ENCODE data around the gene DTHD1. TPM values are rescaled to one million over a fixed set of nuclear protein-coding genes. Genes with fewer than 3 reads are reported as not detected.

DTHD1 gene
- total RNA-seq, 1 experiment from 2014 or later, result not detected

DNA sequence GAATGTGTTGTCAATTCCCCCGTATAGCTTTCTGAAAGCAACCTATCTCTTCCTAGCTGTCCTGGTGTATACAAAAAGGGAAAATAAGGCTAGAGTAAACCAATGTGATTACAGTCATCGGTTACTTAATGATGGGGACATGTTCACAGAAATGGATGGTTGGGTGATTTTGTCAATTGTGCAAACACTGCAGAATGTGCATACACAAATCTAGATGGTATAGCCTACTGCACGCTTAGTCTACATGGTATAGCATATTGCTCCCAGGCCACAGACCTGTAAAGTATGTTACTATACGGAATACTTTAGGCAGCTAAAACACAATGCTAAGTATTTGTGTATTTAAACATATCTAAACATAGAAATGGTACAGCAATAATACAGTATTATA lies 5.1 kb downstream of the DTHD1 start:
- no peaks in the 10 kb centered on the region for H3K9me2 ChIP-seq (ENCODE audit: insufficient read depth)
- ChIA-PET CTCF (no interaction called here), POLR2A (interaction anchor here (0.9 kb wide), 1 partner anchor 10 kb away, joined by 3 read pairs; no protein-coding TSS in a partner anchor), RAD21 (ENCODE audit: low non-redundant PET in 1 of 2, low total read pairs in 2 of 2, uncharacterized antibody in 2 of 2, unreplicated experiment in 2 of 2) (no interaction called here)
- H3K27me3 ChIP-seq (ENCODE audit: insufficient read depth, low read length), result no peaks in the 10 kb centered on the region
- peak overlapping the region; percentile 10; the same call in 1 of the 2 replicates for H3K4me2 ChIP-seq (ENCODE audit: low read length)
- DNase-seq (ENCODE audit: low read depth, low spot score) (no peak), ATAC-seq (no peak)
- no TSS peak for BruUV-seq (replicated peaks)
- no peaks in the 10 kb centered on the region for H3K9me3 ChIP-seq (ENCODE audit: control insufficient read depth in 1 of 2, insufficient read depth in 1 of 2, low read depth in 1 of 2, low read length in 2 of 2)
- H3K9ac ChIP-seq (ENCODE audit: low read length), result no peak overlapping the region
- peaks cover 0 to 8% of the 10 kb centered on the region in 2 experiments; a peak in 2 of 4 replicates for H3K4me1 ChIP-seq (ENCODE audit: control insufficient read depth in 1 of 2, insufficient read depth in 2 of 2, low read length in 2 of 2)
- no peaks in the 10 kb centered on the region for H3K36me3 ChIP-seq (ENCODE audit: control insufficient read depth in 1 of 2, insufficient read depth in 2 of 2, low read length in 2 of 2)
- TF ChIP-seq POLR2A (IDR thresholded peaks at IDR 0.05; ENCODE audit: borderline replicate concordance, extremely low read depth, insufficient read depth, insufficient read length), result no peak
- no peak for TF ChIP-seq MAX (IDR thresholded peaks at IDR 0.05)
- TF ChIP-seq, protein P1, sequence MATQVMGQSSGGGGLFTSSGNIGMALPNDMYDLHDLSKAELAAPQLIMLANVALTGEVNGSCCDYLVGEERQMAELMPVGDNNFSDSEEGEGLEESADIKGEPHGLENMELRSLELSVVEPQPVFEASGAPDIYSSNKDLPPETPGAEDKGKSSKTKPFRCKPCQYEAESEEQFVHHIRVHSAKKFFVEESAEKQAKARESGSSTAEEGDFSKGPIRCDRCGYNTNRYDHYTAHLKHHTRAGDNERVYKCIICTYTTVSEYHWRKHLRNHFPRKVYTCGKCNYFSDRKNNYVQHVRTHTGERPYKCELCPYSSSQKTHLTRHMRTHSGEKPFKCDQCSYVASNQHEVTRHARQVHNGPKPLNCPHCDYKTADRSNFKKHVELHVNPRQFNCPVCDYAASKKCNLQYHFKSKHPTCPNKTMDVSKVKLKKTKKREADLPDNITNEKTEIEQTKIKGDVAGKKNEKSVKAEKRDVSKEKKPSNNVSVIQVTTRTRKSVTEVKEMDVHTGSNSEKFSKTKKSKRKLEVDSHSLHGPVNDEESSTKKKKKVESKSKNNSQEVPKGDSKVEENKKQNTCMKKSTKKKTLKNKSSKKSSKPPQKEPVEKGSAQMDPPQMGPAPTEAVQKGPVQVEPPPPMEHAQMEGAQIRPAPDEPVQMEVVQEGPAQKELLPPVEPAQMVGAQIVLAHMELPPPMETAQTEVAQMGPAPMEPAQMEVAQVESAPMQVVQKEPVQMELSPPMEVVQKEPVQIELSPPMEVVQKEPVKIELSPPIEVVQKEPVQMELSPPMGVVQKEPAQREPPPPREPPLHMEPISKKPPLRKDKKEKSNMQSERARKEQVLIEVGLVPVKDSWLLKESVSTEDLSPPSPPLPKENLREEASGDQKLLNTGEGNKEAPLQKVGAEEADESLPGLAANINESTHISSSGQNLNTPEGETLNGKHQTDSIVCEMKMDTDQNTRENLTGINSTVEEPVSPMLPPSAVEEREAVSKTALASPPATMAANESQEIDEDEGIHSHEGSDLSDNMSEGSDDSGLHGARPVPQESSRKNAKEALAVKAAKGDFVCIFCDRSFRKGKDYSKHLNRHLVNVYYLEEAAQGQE (IDR thresholded peaks at IDR 0.05; ENCODE audit: low read depth), result no peak
- TF ChIP-seq EZH2phosphoT487 (IDR thresholded peaks at IDR 0.05; ENCODE audit: borderline replicate concordance), result no peak
- TF ChIP-seq EGR1 (IDR thresholded peaks at IDR 0.05; ENCODE audit: low read depth), result no peak
- TF ChIP-seq RAD21 (IDR thresholded peaks at IDR 0.05; ENCODE audit: low read depth), result no peak
- no peak for TF ChIP-seq ZFX (IDR thresholded peaks at IDR 0.05)
- TF ChIP-seq TCF7L2 (IDR thresholded peaks at IDR 0.05; ENCODE audit: borderline replicate concordance, extremely low read depth, insufficient read depth, insufficient read length), result no peak
- no peak for TF ChIP-seq FOSL1 (IDR thresholded peaks at IDR 0.05; ENCODE audit: low read depth)
- no peak for TF ChIP-seq CBX3 (IDR thresholded peaks at IDR 0.05; ENCODE audit: low read depth)
- TF ChIP-seq, protein P2, sequence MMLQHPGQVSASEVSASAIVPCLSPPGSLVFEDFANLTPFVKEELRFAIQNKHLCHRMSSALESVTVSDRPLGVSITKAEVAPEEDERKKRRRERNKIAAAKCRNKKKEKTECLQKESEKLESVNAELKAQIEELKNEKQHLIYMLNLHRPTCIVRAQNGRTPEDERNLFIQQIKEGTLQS (IDR thresholded peaks at IDR 0.05), result no peak
- TF ChIP-seq YY1 (IDR thresholded peaks at IDR 0.05; ENCODE audit: extremely low read depth, insufficient replicate concordance, low read depth, low read length), result no peak
- no peak for TF ChIP-seq CEBPB (IDR thresholded peaks at IDR 0.05; ENCODE audit: low read depth)
- no peak for TF ChIP-seq ZNF274 (IDR thresholded peaks at IDR 0.05; ENCODE audit: low read depth, low read length)
- TF ChIP-seq JUND (IDR thresholded peaks at IDR 0.05), result no peak
- TF ChIP-seq SP1 (IDR thresholded peaks at IDR 0.05; ENCODE audit: low read depth), result no peak
- no peak for TF ChIP-seq ZBTB33 (IDR thresholded peaks at IDR 0.05; ENCODE audit: extremely low read depth, insufficient replicate concordance, low read length)
- intact Hi-C loops (cut with micrococcal nuclease), result no loop called here
- no peaks in the 10 kb centered on the region for H3K79me2 ChIP-seq (ENCODE audit: insufficient read depth, low read length)
- H2AFZ ChIP-seq (ENCODE audit: low read depth, low read length, poor library complexity, severe bottlenecking), result peak overlapping the region; percentile 8
- no peak overlapping the region for H3K27ac ChIP-seq (ENCODE audit: low read depth, low read length)
- no peaks in the 10 kb centered on the region for H4K20me1 ChIP-seq (ENCODE audit: insufficient read depth)
- H3K4me3 ChIP-seq (replicated peaks in 1 of 2; ENCODE audit: low read depth in 1 of 2, low read length in 2 of 2), result no peak overlapping the region

All from HCT116 (cell line).